ENCODE data around the gene AKR1C1.

- no peak for TF ChIP-seq OSR1 (CRISPR knock-in tag; IDR thresholded peaks at IDR 0.05)
- TF ChIP-seq ZC3H10 (CRISPR knock-in tag; IDR thresholded peaks at IDR 0.05), result no peak
Measured at GRCh38 chr10:4943821-4944220, 19.4 kb upstream of the AKR1C1 start.
